ENCODE results near the gene ERGIC2.
"Not testable (repeated sequence)": the region's sequence is repeated elsewhere in the genome, so short reads cannot be mapped to it uniquely, and the experiment has no call there.

The ERGIC2 gene

GRCh38 chr12:29301114-29301513, 79.9 kb downstream of the ERGIC2 start:
- DNase-seq (ENCODE audit: low read depth, low spot score), result no peak

GRCh38 chr12:29299633-29300032, 81.3 kb downstream of the ERGIC2 start:
- DNase-seq (ENCODE audit: low read depth, low spot score), result no peak

GRCh38 chr12:29291226-29291625, 89.7 kb downstream of the ERGIC2 start:
- no peak for DNase-seq (ENCODE audit: low read depth, low spot score)

GRCh38 chr12:29290475-29290874, 90.5 kb downstream of the ERGIC2 start:
- DNase-seq (ENCODE audit: low read depth, low spot score), result not testable (repeated sequence)

GRCh38 chr12:29288031-29288430, 92.9 kb downstream of the ERGIC2 start:
- DNase-seq (ENCODE audit: low read depth, low spot score), result no peak

GRCh38 chr12:29287622-29288021, 93.3 kb downstream of the ERGIC2 start:
- no peak for DNase-seq (ENCODE audit: low read depth, low spot score)

Data from astrocyte of the hippocampus (primary cell).